GM23338 (cell line): ENCODE results near the gene C1orf198. TPM values are rescaled to one million over a fixed set of nuclear protein-coding genes. Genes with fewer than 3 reads are reported as not detected.

Experiments used
- ATAC-seq: fragments of 200-7000 bp; cut with Tn5 transposase; 3 replicates; pipeline ENCODE4 v1.9.1; 2020
- DNase-seq: peaks from one replicate; pipeline ENCODE4 v3.0.0-alpha.2; 2015; ENCODE audit warnings: low spot score
- H2AFZ ChIP-seq: fragments of 200-600 bp; sonication (generic); 2 replicates; pipeline ENCODE4 v1.8.0; 2016; ENCODE audit warnings: antibody characterized with exemption, mild to moderate bottlenecking, moderate library complexity
- H3F3A ChIP-seq: fragments of 200-600 bp; sonication (generic); replicated peaks from 2 replicates; pipeline ENCODE4 v1.8.0; 2017; ENCODE audit warnings: antibody characterized with exemption, mixed run types, low read depth
- H3K27ac ChIP-seq: fragments of 200-600 bp; sonication (generic); 2 replicates; pipeline ENCODE4 v1.6.1; 2016; ENCODE audit warnings: low read depth
- H3K27me3 ChIP-seq: fragments of 200-600 bp; sonication (generic); 2 replicates; pipeline ENCODE4 v1.8.0; 2016; ENCODE audit warnings: mild to moderate bottlenecking, mixed run types, moderate library complexity; ENCODE audit not compliant: insufficient read depth
- H3K36me3 ChIP-seq: fragments of 200-600 bp; sonication (generic); 2 replicates; pipeline ENCODE4 v1.8.0; 2016; ENCODE audit warnings: mild to moderate bottlenecking; ENCODE audit not compliant: insufficient read depth
- H3K4me1 ChIP-seq: fragments of 200-600 bp; sonication (generic); 2 replicates; pipeline ENCODE4 v1.8.0; 2016; ENCODE audit warnings: mild to moderate bottlenecking, moderate library complexity; ENCODE audit not compliant: insufficient read depth
- H3K4me2 ChIP-seq: fragments of 200-600 bp; sonication (generic); 2 replicates; pipeline ENCODE4 v1.7.1; 2017; ENCODE audit warnings: mixed run types
- H3K4me3 ChIP-seq: fragments of 200-600 bp; sonication (generic); 2 replicates; pipeline ENCODE4 v1.6.1; 2016; ENCODE audit warnings: mixed run types
- H3K79me2 ChIP-seq: fragments of 200-600 bp; sonication (generic); replicated peaks from 2 replicates; pipeline ENCODE4 v1.8.0; 2017; ENCODE audit warnings: mild to moderate bottlenecking; ENCODE audit not compliant: insufficient read depth
- H3K9me2 ChIP-seq: fragments of 200-600 bp; sonication (generic); 2 replicates; pipeline ENCODE4 v1.8.0; 2017; ENCODE audit not compliant: insufficient read depth
- H4K20me1 ChIP-seq: fragments of 200-600 bp; sonication (generic); replicated peaks from 2 replicates; pipeline ENCODE4 v1.8.0; 2017; ENCODE audit warnings: mild to moderate bottlenecking; ENCODE audit not compliant: insufficient read depth
- H3K27ac Mint-ChIP-seq: 2 replicates; pipeline ENCODE4 v1.8.0; 2020; ENCODE audit warnings: inconsistent platforms, mild to moderate bottlenecking, moderate library complexity, mixed read lengths
- H3K27me3 Mint-ChIP-seq: 3 replicates; pipeline ENCODE4 v1.8.0; 2022; ENCODE audit warnings: low read depth, mild to moderate bottlenecking, moderate library complexity, mixed read lengths, inconsistent platforms; ENCODE audit not compliant: insufficient read depth, poor library complexity
- H3K36me3 Mint-ChIP-seq: 3 replicates; pipeline ENCODE4 v1.8.0; 2021; ENCODE audit warnings: low read depth, mild to moderate bottlenecking, inconsistent platforms, moderate library complexity, mixed read lengths
- H3K4me1 Mint-ChIP-seq: 3 replicates; pipeline ENCODE4 v1.8.0; 2020; ENCODE audit warnings: mild to moderate bottlenecking, inconsistent platforms, mixed read lengths
- H3K4me3 Mint-ChIP-seq: 3 replicates; pipeline ENCODE4 v1.8.0; 2021; ENCODE audit warnings: moderate library complexity, mild to moderate bottlenecking, inconsistent platforms, mixed read lengths
- H3K9me3 Mint-ChIP-seq: 3 replicates; pipeline ENCODE4 v1.8.0; 2020; ENCODE audit warnings: moderate library complexity, mild to moderate bottlenecking, inconsistent platforms, mixed read lengths
- CREB1 ChIP-seq: fragments of 250-450 bp; sonication (Bioruptor Pico); IDR thresholded peaks from 2 replicates; pipeline ENCODE4 v1.5.0; 2020; ENCODE audit warnings: low read depth, mild to moderate bottlenecking, moderate library complexity
- EZH2 ChIP-seq: fragments of 200-600 bp; sonication (generic); IDR thresholded peaks from one replicate; pipeline ENCODE4 v1.8.0; 2017; ENCODE audit warnings: antibody characterized with exemption, mild to moderate bottlenecking, low read depth; ENCODE audit not compliant: unreplicated experiment
- EZH2phosphoT487 ChIP-seq: fragments of 200-600 bp; sonication (generic); IDR thresholded peaks from one replicate; pipeline ENCODE4 v1.8.1; 2018; ENCODE audit warnings: antibody characterized with exemption; ENCODE audit not compliant: unreplicated experiment
- JUNB ChIP-seq: IDR thresholded peaks from one replicate; pipeline ENCODE4 v1.6.1; 2016; ENCODE audit warnings: antibody characterized with exemption; ENCODE audit not compliant: unreplicated experiment
- NANOG ChIP-seq: IDR thresholded peaks from 2 replicates; pipeline ENCODE4 v1.6.1; 2016; ENCODE audit warnings: antibody characterized with exemption, borderline replicate concordance
- POLR2AphosphoS5 ChIP-seq: IDR thresholded peaks from 2 replicates; pipeline ENCODE4 v1.6.1; 2016; ENCODE audit warnings: antibody characterized with exemption, low read depth
- STAT1 ChIP-seq: IDR thresholded peaks from one replicate; pipeline ENCODE4 v1.6.1; 2016; ENCODE audit warnings: antibody characterized with exemption; ENCODE audit not compliant: unreplicated experiment
- ZNF114 ChIP-seq: fragments of 250-450 bp; sonication (Bioruptor Pico); IDR thresholded peaks from 2 replicates; pipeline ENCODE4 v1.5.0; 2020; ENCODE audit warnings: mild to moderate bottlenecking, moderate library complexity
- ZNF331 ChIP-seq: fragments of 250-450 bp; sonication (Bioruptor Pico); IDR thresholded peaks from 2 replicates; pipeline ENCODE4 v1.5.0; 2020; ENCODE audit warnings: low read depth, mild to moderate bottlenecking, moderate library complexity
- polyA plus RNA-seq: library from polyadenylated mRNA; unstranded; fragments of >200 nt; fragmentation: Nextera tagmentation; extraction: Ambion mirVana; gene quantifications from 2 replicates; pipeline ENCODE4 v1.2.1, GENCODE V29; 2016
- total RNA-seq: library from RNA; depleted of rRNA; stranded (reverse); fragments of >200 nt; shearing (Covaris generic); gene quantifications from 2 replicates; pipeline ENCODE4 v1.2.3, GENCODE V29; 2014
- TF ChIP-seq, protein P1 (sequence below): fragments of 250-450 bp; sonication (Bioruptor Pico); IDR thresholded peaks from 2 replicates; pipeline ENCODE4 v1.5.0; 2020; ENCODE audit warnings: mild to moderate bottlenecking, moderate library complexity
- TF ChIP-seq, protein P2 (sequence below), 2 experiments: fragments of 200-600 bp in 1 of 2; sonication (generic) in 1 of 2; conservative IDR thresholded peaks; 2 replicates each; pipeline versions ENCODE4 v1.5.1 to v1.6.1; 2016 to 2017; ENCODE audit warnings: antibody characterized with exemption in 2 of 2, low read depth in 2 of 2, mild to moderate bottlenecking in 2 of 2, moderate library complexity in 1 of 2
- TF ChIP-seq, protein P3 (sequence below): IDR thresholded peaks from one replicate; pipeline ENCODE4 v1.6.1; 2018; ENCODE audit warnings: antibody characterized with exemption; ENCODE audit not compliant: unreplicated experiment
- TF ChIP-seq, protein P4 (sequence below): IDR thresholded peaks from 2 replicates; pipeline ENCODE4 v1.6.1; 2016; ENCODE audit warnings: antibody characterized with exemption

The C1orf198 gene
- total and polyA plus RNA-seq, 2 experiments from 2014 or later: 14.9 to 46.6 TPM

DNA sequence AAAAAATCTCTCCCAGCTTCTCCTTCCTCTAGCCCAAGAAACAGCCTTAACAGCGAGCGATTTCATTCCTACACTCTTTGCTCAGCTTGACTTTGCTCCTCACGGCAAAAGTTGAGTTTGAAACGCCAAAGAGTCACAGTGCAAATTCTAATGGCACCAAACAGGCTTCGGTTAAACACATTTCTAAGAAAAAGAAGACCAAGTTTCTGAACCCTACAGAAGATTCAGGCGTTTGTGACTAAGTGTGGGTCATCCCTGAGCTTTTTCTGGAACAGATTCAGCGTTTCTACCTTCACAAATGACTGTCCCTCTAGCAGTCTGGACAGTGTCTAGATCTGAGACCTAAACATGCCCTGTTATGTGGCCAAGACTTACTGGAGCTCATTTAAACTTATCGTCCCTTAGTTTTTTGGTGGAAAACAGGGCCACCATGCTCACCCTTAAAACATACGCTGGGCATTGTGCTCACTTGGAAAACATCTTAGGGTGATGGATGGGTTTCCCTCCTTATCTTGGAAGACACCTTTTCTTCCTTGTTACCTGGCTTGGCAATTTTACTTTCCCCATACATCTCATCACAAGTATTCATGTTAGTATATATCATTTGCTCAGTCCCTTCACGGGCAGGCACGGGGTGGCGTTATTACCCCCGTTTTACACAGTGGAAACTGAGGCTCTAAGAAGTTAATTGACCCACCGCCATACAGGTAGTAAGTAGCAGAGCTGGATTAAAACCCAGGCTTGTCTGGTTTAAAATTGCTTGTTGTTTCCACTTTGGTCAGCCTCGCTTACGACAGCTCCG, 1.0 kb downstream of the C1orf198 start:
- Histone ChIP-seq H3K27ac (no peak overlapping the region), H3K4me1 (peaks cover 43% of the 10 kb centered on the region), H3K9me2 (no peaks in the 10 kb centered on the region), H3K4me3 (peak overlapping the region; percentile 88), H3K79me2 (peaks cover 50% of the 10 kb centered on the region), H3K27me3 (peaks cover 10% of the 10 kb centered on the region), H3K4me2 (peak overlapping the region; percentile 98), H3K36me3 (no peaks in the 10 kb centered on the region), H4K20me1 (peaks cover 9% of the 10 kb centered on the region; the same call in 1 of the 2 replicates), H2AFZ (peak overlapping the region; percentile 95), H3F3A (no peaks in the 10 kb centered on the region)
- TF ChIP-seq EZH2phosphoT487 (no peak), STAT1 (no peak), JUNB (no peak), EZH2 (no peak), POLR2AphosphoS5 (no peak), NANOG (no peak), ZNF114 (no peak), ZNF331 (CRISPR knock-in tag) (no peak), CREB1 (no peak)
- TF ChIP-seq, protein P1, sequence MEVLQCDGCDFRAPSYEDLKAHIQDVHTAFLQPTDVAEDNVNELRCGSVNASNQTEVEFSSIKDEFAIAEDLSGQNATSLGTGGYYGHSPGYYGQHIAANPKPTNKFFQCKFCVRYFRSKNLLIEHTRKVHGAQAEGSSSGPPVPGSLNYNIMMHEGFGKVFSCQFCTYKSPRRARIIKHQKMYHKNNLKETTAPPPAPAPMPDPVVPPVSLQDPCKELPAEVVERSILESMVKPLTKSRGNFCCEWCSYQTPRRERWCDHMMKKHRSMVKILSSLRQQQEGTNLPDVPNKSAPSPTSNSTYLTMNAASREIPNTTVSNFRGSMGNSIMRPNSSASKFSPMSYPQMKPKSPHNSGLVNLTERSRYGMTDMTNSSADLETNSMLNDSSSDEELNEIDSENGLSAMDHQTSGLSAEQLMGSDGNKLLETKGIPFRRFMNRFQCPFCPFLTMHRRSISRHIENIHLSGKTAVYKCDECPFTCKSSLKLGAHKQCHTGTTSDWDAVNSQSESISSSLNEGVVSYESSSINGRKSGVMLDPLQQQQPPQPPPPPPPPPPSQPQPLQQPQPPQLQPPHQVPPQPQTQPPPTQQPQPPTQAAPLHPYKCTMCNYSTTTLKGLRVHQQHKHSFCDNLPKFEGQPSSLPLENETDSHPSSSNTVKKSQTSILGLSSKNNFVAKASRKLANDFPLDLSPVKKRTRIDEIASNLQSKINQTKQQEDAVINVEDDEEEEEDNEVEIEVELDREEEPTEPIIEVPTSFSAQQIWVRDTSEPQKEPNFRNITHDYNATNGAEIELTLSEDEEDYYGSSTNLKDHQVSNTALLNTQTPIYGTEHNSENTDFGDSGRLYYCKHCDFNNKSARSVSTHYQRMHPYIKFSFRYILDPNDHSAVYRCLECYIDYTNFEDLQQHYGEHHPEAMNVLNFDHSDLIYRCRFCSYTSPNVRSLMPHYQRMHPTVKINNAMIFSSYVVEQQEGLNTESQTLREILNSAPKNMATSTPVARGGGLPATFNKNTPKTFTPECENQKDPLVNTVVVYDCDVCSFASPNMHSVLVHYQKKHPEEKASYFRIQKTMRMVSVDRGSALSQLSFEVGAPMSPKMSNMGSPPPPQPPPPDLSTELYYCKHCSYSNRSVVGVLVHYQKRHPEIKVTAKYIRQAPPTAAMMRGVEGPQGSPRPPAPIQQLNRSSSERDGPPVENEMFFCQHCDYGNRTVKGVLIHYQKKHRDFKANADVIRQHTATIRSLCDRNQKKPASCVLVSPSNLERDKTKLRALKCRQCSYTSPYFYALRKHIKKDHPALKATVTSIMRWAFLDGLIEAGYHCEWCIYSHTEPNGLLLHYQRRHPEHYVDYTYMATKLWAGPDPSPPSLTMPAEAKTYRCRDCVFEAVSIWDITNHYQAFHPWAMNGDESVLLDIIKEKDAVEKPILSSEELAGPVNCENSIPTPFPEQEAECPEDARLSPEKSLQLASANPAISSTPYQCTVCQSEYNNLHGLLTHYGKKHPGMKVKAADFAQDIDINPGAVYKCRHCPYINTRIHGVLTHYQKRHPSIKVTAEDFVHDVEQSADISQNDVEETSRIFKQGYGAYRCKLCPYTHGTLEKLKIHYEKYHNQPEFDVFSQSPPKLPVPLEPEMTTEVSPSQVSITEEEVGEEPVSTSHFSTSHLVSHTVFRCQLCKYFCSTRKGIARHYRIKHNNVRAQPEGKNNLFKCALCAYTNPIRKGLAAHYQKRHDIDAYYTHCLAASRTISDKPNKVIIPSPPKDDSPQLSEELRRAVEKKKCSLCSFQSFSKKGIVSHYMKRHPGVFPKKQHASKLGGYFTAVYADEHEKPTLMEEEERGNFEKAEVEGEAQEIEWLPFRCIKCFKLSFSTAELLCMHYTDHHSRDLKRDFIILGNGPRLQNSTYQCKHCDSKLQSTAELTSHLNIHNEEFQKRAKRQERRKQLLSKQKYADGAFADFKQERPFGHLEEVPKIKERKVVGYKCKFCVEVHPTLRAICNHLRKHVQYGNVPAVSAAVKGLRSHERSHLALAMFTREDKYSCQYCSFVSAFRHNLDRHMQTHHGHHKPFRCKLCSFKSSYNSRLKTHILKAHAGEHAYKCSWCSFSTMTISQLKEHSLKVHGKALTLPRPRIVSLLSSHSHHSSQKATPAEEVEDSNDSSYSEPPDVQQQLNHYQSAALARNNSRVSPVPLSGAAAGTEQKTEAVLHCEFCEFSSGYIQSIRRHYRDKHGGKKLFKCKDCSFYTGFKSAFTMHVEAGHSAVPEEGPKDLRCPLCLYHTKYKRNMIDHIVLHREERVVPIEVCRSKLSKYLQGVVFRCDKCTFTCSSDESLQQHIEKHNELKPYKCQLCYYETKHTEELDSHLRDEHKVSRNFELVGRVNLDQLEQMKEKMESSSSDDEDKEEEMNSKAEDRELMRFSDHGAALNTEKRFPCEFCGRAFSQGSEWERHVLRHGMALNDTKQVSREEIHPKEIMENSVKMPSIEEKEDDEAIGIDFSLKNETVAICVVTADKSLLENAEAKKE (CRISPR knock-in tag): no peak
- TF ChIP-seq, protein P2, sequence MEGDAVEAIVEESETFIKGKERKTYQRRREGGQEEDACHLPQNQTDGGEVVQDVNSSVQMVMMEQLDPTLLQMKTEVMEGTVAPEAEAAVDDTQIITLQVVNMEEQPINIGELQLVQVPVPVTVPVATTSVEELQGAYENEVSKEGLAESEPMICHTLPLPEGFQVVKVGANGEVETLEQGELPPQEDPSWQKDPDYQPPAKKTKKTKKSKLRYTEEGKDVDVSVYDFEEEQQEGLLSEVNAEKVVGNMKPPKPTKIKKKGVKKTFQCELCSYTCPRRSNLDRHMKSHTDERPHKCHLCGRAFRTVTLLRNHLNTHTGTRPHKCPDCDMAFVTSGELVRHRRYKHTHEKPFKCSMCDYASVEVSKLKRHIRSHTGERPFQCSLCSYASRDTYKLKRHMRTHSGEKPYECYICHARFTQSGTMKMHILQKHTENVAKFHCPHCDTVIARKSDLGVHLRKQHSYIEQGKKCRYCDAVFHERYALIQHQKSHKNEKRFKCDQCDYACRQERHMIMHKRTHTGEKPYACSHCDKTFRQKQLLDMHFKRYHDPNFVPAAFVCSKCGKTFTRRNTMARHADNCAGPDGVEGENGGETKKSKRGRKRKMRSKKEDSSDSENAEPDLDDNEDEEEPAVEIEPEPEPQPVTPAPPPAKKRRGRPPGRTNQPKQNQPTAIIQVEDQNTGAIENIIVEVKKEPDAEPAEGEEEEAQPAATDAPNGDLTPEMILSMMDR (conservative IDR thresholded peaks at IDR 0.05; ENCODE audit: low read depth in 2 of 2): no peak; a peak in 1 of 4 replicates
- TF ChIP-seq, protein P3, sequence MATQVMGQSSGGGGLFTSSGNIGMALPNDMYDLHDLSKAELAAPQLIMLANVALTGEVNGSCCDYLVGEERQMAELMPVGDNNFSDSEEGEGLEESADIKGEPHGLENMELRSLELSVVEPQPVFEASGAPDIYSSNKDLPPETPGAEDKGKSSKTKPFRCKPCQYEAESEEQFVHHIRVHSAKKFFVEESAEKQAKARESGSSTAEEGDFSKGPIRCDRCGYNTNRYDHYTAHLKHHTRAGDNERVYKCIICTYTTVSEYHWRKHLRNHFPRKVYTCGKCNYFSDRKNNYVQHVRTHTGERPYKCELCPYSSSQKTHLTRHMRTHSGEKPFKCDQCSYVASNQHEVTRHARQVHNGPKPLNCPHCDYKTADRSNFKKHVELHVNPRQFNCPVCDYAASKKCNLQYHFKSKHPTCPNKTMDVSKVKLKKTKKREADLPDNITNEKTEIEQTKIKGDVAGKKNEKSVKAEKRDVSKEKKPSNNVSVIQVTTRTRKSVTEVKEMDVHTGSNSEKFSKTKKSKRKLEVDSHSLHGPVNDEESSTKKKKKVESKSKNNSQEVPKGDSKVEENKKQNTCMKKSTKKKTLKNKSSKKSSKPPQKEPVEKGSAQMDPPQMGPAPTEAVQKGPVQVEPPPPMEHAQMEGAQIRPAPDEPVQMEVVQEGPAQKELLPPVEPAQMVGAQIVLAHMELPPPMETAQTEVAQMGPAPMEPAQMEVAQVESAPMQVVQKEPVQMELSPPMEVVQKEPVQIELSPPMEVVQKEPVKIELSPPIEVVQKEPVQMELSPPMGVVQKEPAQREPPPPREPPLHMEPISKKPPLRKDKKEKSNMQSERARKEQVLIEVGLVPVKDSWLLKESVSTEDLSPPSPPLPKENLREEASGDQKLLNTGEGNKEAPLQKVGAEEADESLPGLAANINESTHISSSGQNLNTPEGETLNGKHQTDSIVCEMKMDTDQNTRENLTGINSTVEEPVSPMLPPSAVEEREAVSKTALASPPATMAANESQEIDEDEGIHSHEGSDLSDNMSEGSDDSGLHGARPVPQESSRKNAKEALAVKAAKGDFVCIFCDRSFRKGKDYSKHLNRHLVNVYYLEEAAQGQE: no peak
- TF ChIP-seq, protein P4, sequence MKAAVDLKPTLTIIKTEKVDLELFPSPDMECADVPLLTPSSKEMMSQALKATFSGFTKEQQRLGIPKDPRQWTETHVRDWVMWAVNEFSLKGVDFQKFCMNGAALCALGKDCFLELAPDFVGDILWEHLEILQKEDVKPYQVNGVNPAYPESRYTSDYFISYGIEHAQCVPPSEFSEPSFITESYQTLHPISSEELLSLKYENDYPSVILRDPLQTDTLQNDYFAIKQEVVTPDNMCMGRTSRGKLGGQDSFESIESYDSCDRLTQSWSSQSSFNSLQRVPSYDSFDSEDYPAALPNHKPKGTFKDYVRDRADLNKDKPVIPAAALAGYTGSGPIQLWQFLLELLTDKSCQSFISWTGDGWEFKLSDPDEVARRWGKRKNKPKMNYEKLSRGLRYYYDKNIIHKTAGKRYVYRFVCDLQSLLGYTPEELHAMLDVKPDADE: no peak
- H3K9me3 Mint-ChIP-seq: no peaks in the 10 kb centered on the region
- no peak for DNase-seq
- peak overlapping the region; percentile 91 for H3K4me3 Mint-ChIP-seq
- H3K27ac Mint-ChIP-seq: no peak overlapping the region; the same call in 1 of the 2 replicates
- H3K27me3 Mint-ChIP-seq: peaks cover 8% of the 10 kb centered on the region
- peaks cover 56% of the 10 kb centered on the region for H3K4me1 Mint-ChIP-seq
- peaks cover 4% of the 10 kb centered on the region; the same call in 1 of the 3 replicates for H3K36me3 Mint-ChIP-seq
- ATAC-seq: no peak
